Measurements from ENCODE around the gene ACTA1.

Gene ACTA1

GRCh38 chr1:229452956-229453801 lies 19.3 kb upstream of the ACTA1 start:
- Histone ChIP-seq H4K8ac (ENCODE audit: low read depth, low read length) (no peak overlapping the region), H3K18ac (ENCODE audit: low read length) (no peak overlapping the region), H3K23ac (ENCODE audit: low read depth, low read length, poor library complexity) (no peak overlapping the region), H3K27me3 (ENCODE audit: control insufficient read depth in 3 of 3, insufficient read depth in 3 of 3, low read depth in 1 of 3, low read length in 3 of 3) (no peaks in the 10 kb centered on the region), H3K36me3 (replicated peaks in 1 of 2; ENCODE audit: control insufficient read depth in 2 of 2, insufficient read depth in 2 of 2, low read length in 2 of 2) (peaks cover 12 to 93% of the 10 kb centered on the region in 2 donors), H3K4ac (ENCODE audit: low read length) (no peak overlapping the region), H2AK5ac (ENCODE audit: low read depth, low read length) (no peak overlapping the region), H3K9me3 (replicated peaks in 1 of 2; ENCODE audit: control insufficient read depth in 2 of 2, insufficient read depth in 1 of 2, low read depth in 1 of 2, low read length in 2 of 2) (no peaks in the 10 kb centered on the region), H3K27ac (replicated peaks; ENCODE audit: low read length) (no peak overlapping the region), H2BK5ac (ENCODE audit: low read length) (no peak overlapping the region), H4K91ac (ENCODE audit: low read depth, low read length, poor library complexity) (no peak overlapping the region), H2BK15ac (ENCODE audit: low read length) (no peak overlapping the region), H2BK120ac (ENCODE audit: low read depth, low read length) (no peak overlapping the region), H2AFZ (ENCODE audit: low read length) (no peak overlapping the region), H3K14ac (ENCODE audit: low read length) (no peak overlapping the region), H3K4me3 (ENCODE audit: low read length in 2 of 2) (no peak overlapping the region), H2BK12ac (ENCODE audit: low read length) (no peak overlapping the region), H3K4me1 (ENCODE audit: control insufficient read depth in 2 of 2, insufficient read depth in 1 of 2, low read depth in 1 of 2, low read length in 2 of 2) (no peaks in the 10 kb centered on the region), H3K9ac (ENCODE audit: low read depth, low read length, poor library complexity) (no peak overlapping the region), H3K4me2 (ENCODE audit: insufficient read depth, low read length, poor library complexity, severe bottlenecking) (no peak overlapping the region), H3K79me1 (ENCODE audit: low read depth, low read length) (no peaks in the 10 kb centered on the region)
- DNase-seq (ENCODE audit: low spot score) = no peak
- WGBS, 2 donors (ENCODE audit: extremely low coverage in 2 of 2, insufficient read length in 2 of 2, insufficient replicate concordance in 1 of 2) = no CpG with 5 or more reads among the region's 5 CpGs

- peaks cover 6 to 85% of the 10 kb centered on the region in 2 donors for H3K36me3 ChIP-seq (replicated peaks in 1 of 2; ENCODE audit: control insufficient read depth in 2 of 2, insufficient read depth in 2 of 2, low read length in 2 of 2)
- no peak for DNase-seq (ENCODE audit: low spot score)
- no peak overlapping the region for H2BK5ac ChIP-seq (ENCODE audit: low read length)
- no peak overlapping the region for H3K9ac ChIP-seq (ENCODE audit: low read depth, low read length, poor library complexity)
- no peak overlapping the region for H3K4me2 ChIP-seq (ENCODE audit: insufficient read depth, low read length, poor library complexity, severe bottlenecking)
- WGBS, 2 donors (ENCODE audit: extremely low coverage in 2 of 2, insufficient read length in 2 of 2, insufficient replicate concordance in 1 of 2) = no CpG with 5 or more reads among the region's 2 CpGs
- no peaks in the 10 kb centered on the region for H3K79me1 ChIP-seq (ENCODE audit: low read depth, low read length)
- H2AFZ ChIP-seq (ENCODE audit: low read length) = no peak overlapping the region
- H4K91ac ChIP-seq (ENCODE audit: low read depth, low read length, poor library complexity) = no peak overlapping the region
- H4K8ac ChIP-seq (ENCODE audit: low read depth, low read length) = no peak overlapping the region
- no peak overlapping the region for H3K27ac ChIP-seq (replicated peaks; ENCODE audit: low read length)
- no peak overlapping the region for H3K4me3 ChIP-seq (ENCODE audit: low read length in 2 of 2)
- no peaks in the 10 kb centered on the region for H3K9me3 ChIP-seq (replicated peaks in 1 of 2; ENCODE audit: control insufficient read depth in 2 of 2, insufficient read depth in 1 of 2, low read depth in 1 of 2, low read length in 2 of 2)
- no peak overlapping the region for H2AK5ac ChIP-seq (ENCODE audit: low read depth, low read length)
- H3K4me1 ChIP-seq (ENCODE audit: control insufficient read depth in 2 of 2, insufficient read depth in 1 of 2, low read depth in 1 of 2, low read length in 2 of 2) = no peaks in the 10 kb centered on the region
- no peak overlapping the region for H2BK12ac ChIP-seq (ENCODE audit: low read length)
- no peak overlapping the region for H3K4ac ChIP-seq (ENCODE audit: low read length)
- H3K23ac ChIP-seq (ENCODE audit: low read depth, low read length, poor library complexity) = no peak overlapping the region
- H3K27me3 ChIP-seq (ENCODE audit: control insufficient read depth in 3 of 3, insufficient read depth in 3 of 3, low read depth in 1 of 3, low read length in 3 of 3) = no peaks in the 10 kb centered on the region
- no peak overlapping the region for H3K14ac ChIP-seq (ENCODE audit: low read length)
- no peak overlapping the region for H2BK120ac ChIP-seq (ENCODE audit: low read depth, low read length)
- no peak overlapping the region for H3K18ac ChIP-seq (ENCODE audit: low read length)
- no peak overlapping the region for H2BK15ac ChIP-seq (ENCODE audit: low read length)
These were observed 15.0 kb upstream of the ACTA1 start for GRCh38 chr1:229448845-229449244.

- no peak for DNase-seq (ENCODE audit: low spot score)
- Histone ChIP-seq H3K27ac (replicated peaks; ENCODE audit: low read length) (no peak overlapping the region), H2AFZ (ENCODE audit: low read length) (no peak overlapping the region), H3K27me3 (ENCODE audit: control insufficient read depth in 3 of 3, insufficient read depth in 3 of 3, low read depth in 1 of 3, low read length in 3 of 3) (no peaks in the 10 kb centered on the region), H3K9ac (ENCODE audit: low read depth, low read length, poor library complexity) (no peak overlapping the region), H2BK120ac (ENCODE audit: low read depth, low read length) (no peak overlapping the region), H2BK15ac (ENCODE audit: low read length) (no peak overlapping the region), H4K91ac (ENCODE audit: low read depth, low read length, poor library complexity) (no peak overlapping the region), H3K36me3 (replicated peaks in 1 of 2; ENCODE audit: control insufficient read depth in 2 of 2, insufficient read depth in 2 of 2, low read length in 2 of 2) (peaks cover 6 to 82% of the 10 kb centered on the region in 2 donors), H3K4ac (ENCODE audit: low read length) (no peak overlapping the region), H4K8ac (ENCODE audit: low read depth, low read length) (no peak overlapping the region), H3K4me1 (ENCODE audit: control insufficient read depth in 2 of 2, insufficient read depth in 1 of 2, low read depth in 1 of 2, low read length in 2 of 2) (no peaks in the 10 kb centered on the region), H3K4me2 (ENCODE audit: insufficient read depth, low read length, poor library complexity, severe bottlenecking) (no peak overlapping the region), H2BK12ac (ENCODE audit: low read length) (no peak overlapping the region), H3K14ac (ENCODE audit: low read length) (no peak overlapping the region), H3K9me3 (replicated peaks in 1 of 2; ENCODE audit: control insufficient read depth in 2 of 2, insufficient read depth in 1 of 2, low read depth in 1 of 2, low read length in 2 of 2) (no peaks in the 10 kb centered on the region), H2BK5ac (ENCODE audit: low read length) (no peak overlapping the region), H3K18ac (ENCODE audit: low read length) (no peak overlapping the region), H2AK5ac (ENCODE audit: low read depth, low read length) (no peak overlapping the region), H3K4me3 (ENCODE audit: low read length in 2 of 2) (no peak overlapping the region), H3K79me1 (ENCODE audit: low read depth, low read length) (no peaks in the 10 kb centered on the region), H3K23ac (ENCODE audit: low read depth, low read length, poor library complexity) (no peak overlapping the region)
- no CpG with 5 or more reads among the region's 7 CpGs for WGBS, 2 donors (ENCODE audit: extremely low coverage in 2 of 2, insufficient read length in 2 of 2, insufficient replicate concordance in 1 of 2)
These were observed 14.5 kb upstream of the ACTA1 start for GRCh38 chr1:229448354-229448753.

- no peaks in the 10 kb centered on the region for H3K27me3 ChIP-seq (ENCODE audit: control insufficient read depth in 3 of 3, insufficient read depth in 3 of 3, low read depth in 1 of 3, low read length in 3 of 3)
- no peak overlapping the region for H2BK12ac ChIP-seq (ENCODE audit: low read length)
- H3K9me3 ChIP-seq (replicated peaks in 1 of 2; ENCODE audit: control insufficient read depth in 2 of 2, insufficient read depth in 1 of 2, low read depth in 1 of 2, low read length in 2 of 2) = no peaks in the 10 kb centered on the region
- no peak overlapping the region for H2BK5ac ChIP-seq (ENCODE audit: low read length)
- no peak overlapping the region for H2AFZ ChIP-seq (ENCODE audit: low read length)
- H2BK15ac ChIP-seq (ENCODE audit: low read length) = no peak overlapping the region
- no peak overlapping the region for H3K4ac ChIP-seq (ENCODE audit: low read length)
- no peak overlapping the region for H3K4me2 ChIP-seq (ENCODE audit: insufficient read depth, low read length, poor library complexity, severe bottlenecking)
- no peaks in the 10 kb centered on the region for H3K4me1 ChIP-seq (ENCODE audit: control insufficient read depth in 2 of 2, insufficient read depth in 1 of 2, low read depth in 1 of 2, low read length in 2 of 2)
- no peak overlapping the region for H4K8ac ChIP-seq (ENCODE audit: low read depth, low read length)
- H3K79me1 ChIP-seq (ENCODE audit: low read depth, low read length) = no peaks in the 10 kb centered on the region
- H3K27ac ChIP-seq (replicated peaks; ENCODE audit: low read length) = no peak overlapping the region
- no peak overlapping the region for H3K14ac ChIP-seq (ENCODE audit: low read length)
- H4K91ac ChIP-seq (ENCODE audit: low read depth, low read length, poor library complexity) = no peak overlapping the region
- no peak for DNase-seq (ENCODE audit: low spot score)
- H3K36me3 ChIP-seq (replicated peaks in 1 of 2; ENCODE audit: control insufficient read depth in 2 of 2, insufficient read depth in 2 of 2, low read length in 2 of 2) = peaks cover 6 to 82% of the 10 kb centered on the region in 2 donors
- H3K4me3 ChIP-seq (ENCODE audit: low read length in 2 of 2) = no peak overlapping the region
- H3K9ac ChIP-seq (ENCODE audit: low read depth, low read length, poor library complexity) = no peak overlapping the region
- H3K23ac ChIP-seq (ENCODE audit: low read depth, low read length, poor library complexity) = no peak overlapping the region
- H3K18ac ChIP-seq (ENCODE audit: low read length) = no peak overlapping the region
- no CpG with 5 or more reads among the region's 11 CpGs for WGBS, 2 donors (ENCODE audit: extremely low coverage in 2 of 2, insufficient read length in 2 of 2, insufficient replicate concordance in 1 of 2)
- no peak overlapping the region for H2BK120ac ChIP-seq (ENCODE audit: low read depth, low read length)
- no peak overlapping the region for H2AK5ac ChIP-seq (ENCODE audit: low read depth, low read length)
These were observed 13.9 kb upstream of the ACTA1 start for GRCh38 chr1:229447809-229448252.
